ENCODE results near the gene TMEM108. TPM values are rescaled to one million over a fixed set of nuclear protein-coding genes. Genes with fewer than 3 reads are reported as not detected.

TMEM108 gene
- polyA plus RNA-seq, 1 donor (not counting 4 experiments of a cell fraction or from before 2014, with no cell fraction given): not detected

GRCh38 chr3:133295199-133295901, 257.2 kb downstream of the TMEM108 start:
- dilution Hi-C loops (cut with MboI; ENCODE audit: extremely low pct_ligation_motif_present, low sequenced_read_pairs): no loop called here
- FAIRE-seq: peak; percentile 83
- no peak overlapping the region for H3K27ac ChIP-seq (ENCODE audit: control insufficient read depth, insufficient read depth, low read length)

DNA sequence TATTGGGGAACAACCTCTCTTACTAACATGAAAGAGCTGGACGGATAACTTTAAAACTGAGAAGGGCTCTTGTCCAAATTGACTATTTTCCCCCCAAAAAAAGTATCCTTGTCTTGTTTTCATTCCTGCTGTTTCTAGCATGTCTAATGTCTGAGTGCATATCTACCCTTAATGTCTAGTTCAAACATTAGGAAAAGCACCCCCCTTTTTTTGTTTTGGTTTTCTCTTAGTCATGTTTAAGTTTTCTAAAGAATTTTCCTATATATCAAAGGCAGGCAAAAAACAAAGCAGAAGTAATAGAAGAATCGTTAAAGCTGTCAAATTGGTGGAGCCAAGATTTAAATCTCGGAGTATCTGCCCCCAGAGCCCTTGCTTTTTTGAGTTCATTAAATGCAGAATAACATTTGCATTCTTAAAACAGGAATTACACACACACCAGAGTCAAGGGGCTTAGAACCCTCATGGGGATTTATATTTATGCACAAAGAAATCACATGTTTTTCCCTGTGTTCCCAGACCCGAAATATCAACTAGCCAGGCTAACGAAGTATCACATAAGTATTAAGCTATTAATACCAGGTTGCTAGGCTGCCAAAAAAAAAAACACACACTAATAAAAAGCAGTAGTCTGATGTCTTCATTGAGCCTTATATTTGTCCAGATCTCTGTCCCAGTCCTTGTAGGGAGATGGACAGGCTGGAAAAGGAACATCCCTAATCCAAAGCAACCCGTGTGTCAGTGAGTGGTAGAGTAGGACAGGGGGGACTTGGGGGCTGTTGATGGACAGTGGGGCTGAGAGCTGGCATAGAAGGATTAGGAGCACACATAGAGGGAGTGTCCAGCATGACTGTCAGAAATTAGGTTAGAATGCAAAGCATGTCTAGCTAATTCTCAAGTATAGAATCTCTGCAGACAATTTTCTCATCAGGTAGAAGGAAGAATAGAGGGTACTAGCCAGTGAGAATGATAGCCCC, 258.0 kb downstream of the TMEM108 start:
- DNase-seq (ENCODE audit: low read depth, low spot score): no peak
- Histone ChIP-seq H3K4me3 (ENCODE audit: control insufficient read depth in 2 of 3, extremely low read depth in 1 of 3, insufficient read depth in 2 of 3, low read depth in 1 of 3, low read length in 3 of 3) (no peak overlapping the region), H3K4me1 (ENCODE audit: control insufficient read depth, extremely low read depth, insufficient read depth, low read length) (peaks cover 8% of the 10 kb centered on the region), H3K9me1 (ENCODE audit: control insufficient read depth, extremely low read depth, insufficient read depth, low read length) (no peaks in the 10 kb centered on the region), H4K20me1 (ENCODE audit: control insufficient read depth, extremely low read depth, insufficient read depth, low read length) (no peaks in the 10 kb centered on the region), H3K36me3 (ENCODE audit: control insufficient read depth in 2 of 2, extremely low read depth in 1 of 2, insufficient read depth in 2 of 2, low read length in 2 of 2) (no peaks in the 10 kb centered on the region), H3K9me3 (ENCODE audit: control insufficient read depth, low read depth, low read length) (no peaks in the 10 kb centered on the region), H2AFZ (ENCODE audit: control insufficient read depth, low read length) (no peak overlapping the region), H3K9ac (ENCODE audit: control insufficient read depth, extremely low read depth, insufficient read depth, low read length) (no peak overlapping the region), H3K27me3 (ENCODE audit: control insufficient read depth, extremely low read depth, insufficient read depth, low read length) (no peaks in the 10 kb centered on the region), H3K4me2 (ENCODE audit: control insufficient read depth, extremely low read depth, insufficient read depth, low read depth, low read length) (no peak overlapping the region), H3K27ac (ENCODE audit: control insufficient read depth, insufficient read depth, low read length) (no peak overlapping the region), H3K79me2 (ENCODE audit: control insufficient read depth, insufficient read depth, low read length) (no peaks in the 10 kb centered on the region)
- FAIRE-seq: no peak
- dilution Hi-C loops (cut with MboI; ENCODE audit: extremely low pct_ligation_motif_present, low sequenced_read_pairs): no loop called here
- TF ChIP-seq, protein P1, sequence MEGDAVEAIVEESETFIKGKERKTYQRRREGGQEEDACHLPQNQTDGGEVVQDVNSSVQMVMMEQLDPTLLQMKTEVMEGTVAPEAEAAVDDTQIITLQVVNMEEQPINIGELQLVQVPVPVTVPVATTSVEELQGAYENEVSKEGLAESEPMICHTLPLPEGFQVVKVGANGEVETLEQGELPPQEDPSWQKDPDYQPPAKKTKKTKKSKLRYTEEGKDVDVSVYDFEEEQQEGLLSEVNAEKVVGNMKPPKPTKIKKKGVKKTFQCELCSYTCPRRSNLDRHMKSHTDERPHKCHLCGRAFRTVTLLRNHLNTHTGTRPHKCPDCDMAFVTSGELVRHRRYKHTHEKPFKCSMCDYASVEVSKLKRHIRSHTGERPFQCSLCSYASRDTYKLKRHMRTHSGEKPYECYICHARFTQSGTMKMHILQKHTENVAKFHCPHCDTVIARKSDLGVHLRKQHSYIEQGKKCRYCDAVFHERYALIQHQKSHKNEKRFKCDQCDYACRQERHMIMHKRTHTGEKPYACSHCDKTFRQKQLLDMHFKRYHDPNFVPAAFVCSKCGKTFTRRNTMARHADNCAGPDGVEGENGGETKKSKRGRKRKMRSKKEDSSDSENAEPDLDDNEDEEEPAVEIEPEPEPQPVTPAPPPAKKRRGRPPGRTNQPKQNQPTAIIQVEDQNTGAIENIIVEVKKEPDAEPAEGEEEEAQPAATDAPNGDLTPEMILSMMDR (optimal IDR thresholded peaks at IDR 0.05 in 1 of 3, IDR thresholded peaks at IDR 0.05 in 1 of 3, conservative IDR thresholded peaks at IDR 0.05 in 1 of 3; ENCODE audit: extremely low read depth in 1 of 3, insufficient read depth in 2 of 3, low read length in 3 of 3): no peak
- TF ChIP-seq EZH2 (IDR thresholded peaks at IDR 0.05; ENCODE audit: low read length): no peak

More at GRCh38 chr3:133295199-133295901, 257.2 kb downstream of the TMEM108 start:
- H3K9me1 ChIP-seq (ENCODE audit: control insufficient read depth, extremely low read depth, insufficient read depth, low read length): no peaks in the 10 kb centered on the region
- DNase-seq (ENCODE audit: low read depth, low spot score): peak; percentile 9
- H3K79me2 ChIP-seq (ENCODE audit: control insufficient read depth, insufficient read depth, low read length): no peaks in the 10 kb centered on the region
- no peaks in the 10 kb centered on the region for H4K20me1 ChIP-seq (ENCODE audit: control insufficient read depth, extremely low read depth, insufficient read depth, low read length)
- peaks cover 8% of the 10 kb centered on the region for H3K4me1 ChIP-seq (ENCODE audit: control insufficient read depth, extremely low read depth, insufficient read depth, low read length)
- no peak overlapping the region for H3K4me2 ChIP-seq (ENCODE audit: control insufficient read depth, extremely low read depth, insufficient read depth, low read depth, low read length)
- H3K4me3 ChIP-seq (ENCODE audit: control insufficient read depth in 2 of 3, extremely low read depth in 1 of 3, insufficient read depth in 2 of 3, low read depth in 1 of 3, low read length in 3 of 3): no peak overlapping the region
- H3K9me3 ChIP-seq (ENCODE audit: control insufficient read depth, low read depth, low read length): no peaks in the 10 kb centered on the region
- no peaks in the 10 kb centered on the region for H3K36me3 ChIP-seq (ENCODE audit: control insufficient read depth in 2 of 2, extremely low read depth in 1 of 2, insufficient read depth in 2 of 2, low read length in 2 of 2)
- H3K27me3 ChIP-seq (ENCODE audit: control insufficient read depth, extremely low read depth, insufficient read depth, low read length): no peaks in the 10 kb centered on the region
- no peak overlapping the region for H2AFZ ChIP-seq (ENCODE audit: control insufficient read depth, low read length)
- H3K9ac ChIP-seq (ENCODE audit: control insufficient read depth, extremely low read depth, insufficient read depth, low read length): no peak overlapping the region
- no peak for TF ChIP-seq EZH2 (IDR thresholded peaks at IDR 0.05; ENCODE audit: low read length)
- TF ChIP-seq, protein P1 (optimal IDR thresholded peaks at IDR 0.05 in 1 of 3, IDR thresholded peaks at IDR 0.05 in 1 of 3, conservative IDR thresholded peaks at IDR 0.05 in 1 of 3; ENCODE audit: extremely low read depth in 1 of 3, insufficient read depth in 2 of 3, low read length in 3 of 3): no peak

All from keratinocyte (primary cell).